ENCODE data around the gene ABHD5. TPM values are rescaled to one million over a fixed set of nuclear protein-coding genes. Genes with fewer than 3 reads are reported as not detected.

Gene ABHD5
- total RNA-seq, 2 donors from 2014 or later = 18.9 to 19.8 TPM

- Mint-ChIP-seq H3K4me3 (peak overlapping the region in 1 of 2 donors; percentile 46), H3K4me1 (ENCODE audit: low read depth) (peaks cover 32% of the 10 kb centered on the region), H3K9me3 (no peaks in the 10 kb centered on the region), H3K36me3 (ENCODE audit: insufficient read depth in 2 of 2) (no peaks in the 10 kb centered on the region), H3K27me3 (ENCODE audit: low read depth) (peaks cover 28% of the 10 kb centered on the region), H3K27ac (no peak overlapping the region)
- DNase-seq (peak; percentile 22 to 48), ATAC-seq (replicated peaks in 1 of 2) (peak; percentile 74 to 78)
Measured at GRCh38 chr3:43769885-43770425, 79.2 kb downstream of the ABHD5 start.

DNA sequence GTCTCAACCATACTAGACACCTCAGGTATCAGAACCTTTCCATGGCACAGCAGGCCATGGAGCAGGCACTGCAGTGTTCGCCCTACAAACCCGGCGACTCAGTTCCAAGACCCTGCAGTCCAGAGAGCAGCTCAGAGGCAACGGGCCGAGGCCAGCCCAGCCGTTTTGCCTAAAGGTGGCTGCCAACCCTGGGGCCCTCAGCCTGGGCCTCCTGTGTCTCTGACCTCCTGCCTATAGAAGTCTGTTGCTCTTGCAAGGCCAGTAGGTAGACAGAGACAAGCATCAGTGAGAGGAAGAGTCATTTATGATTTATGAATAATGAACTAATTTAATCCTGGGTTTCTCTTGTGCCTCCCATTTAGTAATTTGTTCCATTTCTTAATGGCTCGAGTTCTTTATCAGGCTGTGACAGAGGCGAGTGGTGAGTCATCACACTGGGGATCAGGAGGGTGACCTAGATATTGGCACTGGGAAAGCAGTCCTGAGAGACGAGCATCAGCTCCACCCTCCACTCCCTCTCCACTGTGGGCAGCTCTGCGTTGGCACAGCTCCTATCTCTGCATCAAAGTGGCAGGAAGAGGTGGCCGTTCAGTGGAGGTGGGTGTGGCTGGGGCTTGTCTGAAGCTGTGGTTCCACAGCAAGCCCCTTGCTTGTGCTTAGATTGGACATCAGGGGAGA is 79.8 kb downstream of the ABHD5 start:
- DNase-seq = peak in 1 of 2 donors; percentile 6
- Mint-ChIP-seq H3K27ac (peak overlapping the region; percentile 46), H3K27me3 (ENCODE audit: low read depth) (peaks cover 28% of the 10 kb centered on the region), H3K4me1 (ENCODE audit: low read depth) (peaks cover 32% of the 10 kb centered on the region), H3K9me3 (no peaks in the 10 kb centered on the region), H3K4me3 (no peak overlapping the region), H3K36me3 (ENCODE audit: insufficient read depth in 2 of 2) (no peaks in the 10 kb centered on the region)
- peak; percentile 46 to 52 for ATAC-seq (replicated peaks in 1 of 2)

- ATAC-seq (replicated peaks in 1 of 2) (no peak), DNase-seq (no peak)
- no peak overlapping the region for H3K4me3 Mint-ChIP-seq
- peaks cover 32% of the 10 kb centered on the region for H3K4me1 Mint-ChIP-seq (ENCODE audit: low read depth)
- H3K27me3 Mint-ChIP-seq (ENCODE audit: low read depth) = peaks cover 36% of the 10 kb centered on the region
- H3K9me3 Mint-ChIP-seq = no peaks in the 10 kb centered on the region
- H3K27ac Mint-ChIP-seq = no peak overlapping the region
- H3K36me3 Mint-ChIP-seq (ENCODE audit: insufficient read depth in 2 of 2) = no peaks in the 10 kb centered on the region
Measured at GRCh38 chr3:43771610-43772009, 80.9 kb downstream of the ABHD5 start.

DNA sequence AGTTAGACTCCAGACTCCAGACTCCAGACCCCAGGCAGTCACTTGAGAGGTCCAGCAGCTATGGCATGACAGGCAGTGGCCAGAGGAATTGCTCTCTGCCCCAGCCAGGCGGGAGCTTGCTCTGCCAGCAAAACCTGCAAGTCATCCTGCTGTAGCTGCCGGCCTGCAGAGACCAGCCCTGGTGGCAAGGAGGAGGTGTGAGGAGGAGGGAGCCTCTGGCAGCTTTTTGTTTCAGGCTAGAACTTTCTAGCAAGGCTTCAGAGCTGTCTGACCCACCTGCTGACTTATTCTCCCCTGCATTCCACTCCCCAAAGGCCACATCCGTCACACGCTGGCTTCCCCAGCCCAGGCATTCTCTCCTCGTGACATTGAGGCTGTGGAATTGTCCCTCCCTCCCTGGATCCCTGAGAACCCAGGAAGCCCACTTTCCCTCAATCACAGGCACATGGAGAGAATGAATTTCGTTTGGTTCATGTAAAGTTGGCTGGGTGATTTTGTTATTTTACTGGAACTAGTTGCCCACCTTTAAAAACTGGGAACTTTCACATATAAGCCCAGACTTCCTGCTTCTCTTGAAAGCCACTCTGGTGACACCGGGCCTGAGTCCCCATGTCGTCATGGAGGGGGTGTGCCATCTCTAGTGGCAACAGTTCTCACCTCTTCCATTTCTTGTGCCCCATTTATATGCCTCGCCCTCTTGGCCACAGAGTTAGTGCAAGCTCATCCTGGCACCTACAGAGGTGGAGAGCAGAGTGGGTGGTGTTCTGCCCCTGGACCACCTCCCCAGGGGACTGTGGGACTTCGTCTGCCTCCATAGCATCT is 82.7 kb downstream of the ABHD5 start:
- DNase-seq = no peak

GRCh38 chr3:43774799-43775198 is 84.1 kb downstream of the ABHD5 start:
- Mint-ChIP-seq H3K27me3 (ENCODE audit: low read depth) (peaks cover 31% of the 10 kb centered on the region), H3K4me3 (no peak overlapping the region), H3K9me3 (no peaks in the 10 kb centered on the region), H3K36me3 (ENCODE audit: insufficient read depth in 2 of 2) (no peaks in the 10 kb centered on the region), H3K4me1 (ENCODE audit: low read depth) (peaks cover 23% of the 10 kb centered on the region), H3K27ac (no peak overlapping the region)
- ATAC-seq (replicated peaks in 1 of 2) = no peak
- no peak for DNase-seq

More for the DNA sequence above, 82.7 kb downstream of the ABHD5 start:
- Mint-ChIP-seq H3K4me3 (no peak overlapping the region), H3K27ac (no peak overlapping the region), H3K36me3 (ENCODE audit: insufficient read depth in 2 of 2) (no peaks in the 10 kb centered on the region), H3K9me3 (no peaks in the 10 kb centered on the region), H3K27me3 (ENCODE audit: low read depth) (peaks cover 35% of the 10 kb centered on the region), H3K4me1 (ENCODE audit: low read depth) (peaks cover 32% of the 10 kb centered on the region)
- ATAC-seq (replicated peaks in 1 of 2) = no peak

- Mint-ChIP-seq H3K27ac (no peak overlapping the region), H3K4me3 (no peak overlapping the region), H3K36me3 (ENCODE audit: insufficient read depth in 2 of 2) (no peaks in the 10 kb centered on the region), H3K27me3 (ENCODE audit: low read depth) (peaks cover 31% of the 10 kb centered on the region), H3K9me3 (no peaks in the 10 kb centered on the region), H3K4me1 (ENCODE audit: low read depth) (peaks cover 11% of the 10 kb centered on the region)
- DNase-seq (no peak), ATAC-seq (replicated peaks in 1 of 2) (no peak)
Measured at GRCh38 chr3:43776101-43776500, 85.4 kb downstream of the ABHD5 start.

GRCh38 chr3:43779850-43780249 is 89.1 kb downstream of the ABHD5 start:
- Mint-ChIP-seq H3K9me3 (no peaks in the 10 kb centered on the region), H3K36me3 (ENCODE audit: insufficient read depth in 2 of 2) (no peaks in the 10 kb centered on the region), H3K27ac (no peak overlapping the region), H3K27me3 (ENCODE audit: low read depth) (peaks cover 19% of the 10 kb centered on the region), H3K4me1 (ENCODE audit: low read depth) (no peaks in the 10 kb centered on the region), H3K4me3 (no peak overlapping the region)
- ATAC-seq (replicated peaks in 1 of 2) = no peak
- no peak for DNase-seq

- no peaks in the 10 kb centered on the region for H3K4me1 Mint-ChIP-seq (ENCODE audit: low read depth)
- no peak overlapping the region for H3K4me3 Mint-ChIP-seq
- H3K9me3 Mint-ChIP-seq = no peaks in the 10 kb centered on the region
- peaks cover 18% of the 10 kb centered on the region for H3K27me3 Mint-ChIP-seq (ENCODE audit: low read depth)
- ATAC-seq (replicated peaks in 1 of 2) (no peak), DNase-seq (no peak)
- no peak overlapping the region for H3K27ac Mint-ChIP-seq
- no peaks in the 10 kb centered on the region for H3K36me3 Mint-ChIP-seq (ENCODE audit: insufficient read depth in 2 of 2)
Measured at GRCh38 chr3:43782541-43782940, 91.8 kb downstream of the ABHD5 start.

Other genes starting within 250 kb of the ABHD5 start
- gene ANO10, start 68.9 kb upstream of the ABHD5 start, total RNA-seq = 10 to 100 TPM; 10.7 to 11.8 TPM

Measured in activated T-cell treated with anti-CD3 and anti-CD28 coated beads, Interleukin-2, amount 50 U/mL, for 72 hours (primary cell).